ENCODE results near the gene EVPLL.
"Not testable (repeated sequence)": the region's sequence is repeated elsewhere in the genome, so short reads cannot be mapped to it uniquely, and the experiment has no call there.

EVPLL gene

DNA sequence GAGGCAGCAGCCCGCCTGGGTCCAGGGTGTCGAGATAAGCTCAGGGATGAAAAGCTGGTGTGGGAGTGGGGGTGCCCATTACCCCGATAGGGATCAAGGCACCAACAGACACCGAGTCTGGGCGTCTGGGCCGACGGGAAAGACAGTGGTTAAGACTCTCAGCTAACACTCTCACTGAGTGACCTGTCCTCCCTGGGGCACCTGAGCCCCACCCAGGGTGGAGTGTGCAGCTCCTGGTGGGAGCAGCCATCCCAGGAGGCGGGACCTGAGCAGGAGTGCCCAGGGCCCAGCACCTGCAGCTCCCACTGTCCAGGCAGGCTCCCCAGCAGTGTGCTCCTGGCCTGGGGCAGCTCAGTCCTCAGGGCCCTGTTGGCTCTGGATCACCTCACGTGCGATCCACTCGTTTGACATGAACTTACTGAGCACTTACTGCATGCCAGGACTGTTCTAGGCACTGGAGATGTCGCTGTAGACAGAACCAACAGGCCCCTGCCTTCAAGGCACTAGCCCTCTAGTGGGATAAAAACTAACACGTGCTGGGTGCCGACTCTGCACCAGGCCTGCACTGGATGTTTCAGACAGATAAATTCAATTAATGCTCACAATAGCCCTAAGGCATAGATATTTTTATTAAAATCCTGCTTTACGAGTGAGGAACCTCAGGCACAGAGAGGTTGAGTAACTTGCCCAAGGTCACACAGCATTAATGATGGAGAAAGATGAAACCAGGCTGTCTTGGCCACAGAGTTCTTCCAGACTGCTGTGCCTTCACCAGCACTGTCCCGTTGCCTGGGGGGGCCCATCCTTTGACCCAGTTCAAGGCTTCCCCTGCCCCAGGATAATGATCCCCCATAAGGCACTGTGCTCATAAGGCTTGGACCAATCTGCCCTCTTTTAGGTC, 1.9 kb downstream of the EVPLL start:
- DNase-seq = no peak

DNA sequence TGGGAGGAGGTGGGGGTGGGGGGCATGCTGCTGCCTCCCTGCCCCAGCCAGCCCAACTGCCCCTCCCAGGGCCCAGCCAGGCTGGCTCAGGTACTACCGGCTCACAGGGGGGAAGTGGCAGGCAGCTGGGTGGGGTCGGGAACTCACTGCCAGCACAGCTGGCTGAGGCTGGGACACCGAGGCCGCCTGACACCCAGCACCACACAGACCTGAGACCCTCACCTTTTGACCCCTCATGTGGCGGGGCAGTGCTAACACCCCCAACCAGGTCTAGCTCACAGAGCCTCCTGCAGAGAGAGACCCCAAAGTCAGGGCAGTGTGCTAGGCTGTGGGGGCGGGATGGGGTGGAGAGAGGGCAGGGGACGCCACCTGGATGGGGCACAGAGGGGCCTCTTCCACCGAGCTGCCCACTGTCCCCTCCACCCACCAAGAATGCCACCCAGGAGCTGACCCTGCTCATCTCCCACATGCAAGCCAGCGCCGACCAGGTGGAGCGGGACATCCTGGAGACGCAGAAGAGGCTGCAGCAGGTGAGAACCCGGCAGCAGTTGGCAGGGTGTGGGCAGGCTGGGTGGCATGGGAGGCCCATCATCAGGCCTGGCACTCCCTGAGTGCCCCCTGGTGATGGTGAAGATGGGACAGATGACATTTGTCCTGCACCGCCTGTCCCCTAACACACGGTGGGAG, 3.0 kb downstream of the EVPLL start:
- DNase-seq = no peak

DNA sequence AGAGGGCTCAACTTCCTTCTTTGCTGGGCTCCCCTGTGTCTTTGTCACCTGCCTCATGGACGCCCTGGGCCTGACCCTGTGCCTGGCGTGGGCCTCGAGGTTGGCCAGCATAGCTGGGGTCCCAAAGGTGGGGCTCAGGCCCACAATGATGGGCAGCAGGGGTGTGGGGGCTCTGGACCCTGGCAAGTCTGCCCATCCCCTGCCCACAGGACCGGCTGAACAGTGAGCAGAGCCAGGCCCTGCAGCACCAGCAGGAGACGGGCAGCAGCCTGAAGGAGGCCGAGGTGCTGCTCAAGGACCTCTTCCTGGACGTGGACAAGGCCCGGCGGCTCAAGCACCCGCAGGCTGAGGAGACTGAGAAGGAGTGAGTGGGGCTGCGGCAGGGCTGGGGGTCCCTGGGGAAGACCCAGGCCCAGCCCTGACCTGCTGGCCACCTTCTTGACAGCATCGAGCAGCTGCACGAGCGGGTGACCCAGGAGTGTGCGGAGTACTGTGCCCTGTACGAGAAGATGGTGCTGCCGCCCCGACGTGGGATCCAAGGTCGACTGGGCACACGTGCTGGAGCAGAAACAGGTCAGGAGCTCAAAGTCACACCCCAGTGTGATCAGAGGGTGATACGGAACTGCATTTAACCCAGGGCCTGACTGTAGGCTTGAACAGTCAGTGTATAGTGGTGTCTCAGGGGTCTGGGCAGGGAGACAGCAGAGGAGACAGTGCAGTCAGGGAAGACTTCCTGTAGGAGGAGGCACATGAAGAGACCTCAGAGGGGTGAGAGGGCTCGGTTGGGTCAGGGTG, 3.8 kb downstream of the EVPLL start:
- DNase-seq = no peak

DNA sequence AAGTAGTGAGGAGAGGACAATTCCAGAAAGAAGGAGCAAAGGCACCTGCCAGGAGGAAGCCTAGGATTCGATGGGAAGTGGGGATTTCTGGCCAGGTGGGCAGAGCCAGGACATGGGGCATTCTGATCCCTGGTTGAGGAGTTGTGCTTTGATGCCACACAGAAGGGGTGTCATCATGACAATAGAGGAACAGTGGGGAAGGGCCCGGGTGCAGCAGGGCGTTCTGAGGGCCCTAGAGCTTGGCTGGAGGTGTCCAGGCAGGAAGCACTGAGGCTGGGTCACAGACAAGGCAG, 4.3 kb downstream of the EVPLL start:
- DNase-seq = no peak

DNA sequence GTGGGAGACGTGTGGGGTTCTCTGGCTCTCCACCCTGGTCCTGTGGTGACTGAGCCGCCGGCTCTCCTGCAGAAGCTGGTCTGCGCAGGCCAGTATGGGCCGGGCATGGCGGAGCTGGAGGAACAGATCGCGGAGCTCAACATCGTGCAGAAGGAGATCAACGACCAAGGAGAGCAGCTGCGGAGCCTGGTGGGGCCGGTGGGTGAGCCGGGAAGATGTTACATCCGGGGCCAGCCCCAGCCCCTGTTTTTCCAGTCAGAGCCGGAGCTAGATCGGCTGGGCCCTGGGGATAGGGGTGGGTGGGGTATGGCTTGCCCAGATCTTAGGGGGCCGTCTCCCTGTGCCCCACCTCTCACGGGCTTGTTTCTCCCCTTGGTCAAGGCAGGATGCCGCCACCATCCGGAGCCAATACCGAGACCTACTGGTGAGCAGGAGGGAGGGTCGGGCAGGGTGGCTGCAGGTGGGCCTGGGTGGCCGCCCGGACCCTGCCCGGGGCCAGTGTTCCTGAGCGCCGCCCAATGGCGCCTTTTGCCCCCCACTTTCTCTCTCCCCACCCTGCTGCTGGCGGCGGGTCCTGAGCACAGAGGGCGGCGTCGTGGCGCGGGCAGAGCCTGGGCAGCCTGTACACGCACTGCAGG, 5.0 kb downstream of the EVPLL start:
- no peak for DNase-seq

DNA sequence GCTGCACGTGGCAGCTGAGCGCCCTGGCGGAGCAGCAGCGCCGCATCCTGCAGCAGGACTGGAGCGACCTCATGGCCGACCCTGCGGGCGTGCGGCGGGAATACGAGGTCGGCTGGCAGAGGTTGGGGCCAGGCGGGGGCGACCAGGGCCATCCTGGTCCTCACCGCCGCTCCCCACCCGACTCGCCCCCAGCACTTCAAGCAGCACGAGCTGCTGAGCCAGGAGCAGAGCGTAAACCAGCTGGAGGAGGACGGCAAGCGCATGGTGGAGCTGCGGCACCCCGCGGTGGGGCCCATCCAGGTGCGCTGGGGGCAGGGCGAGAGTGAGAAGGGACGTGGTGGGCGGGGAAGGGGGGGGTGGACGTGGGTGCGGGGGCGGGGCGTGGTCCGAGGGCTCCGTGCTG, 5.5 kb downstream of the EVPLL start:
- not testable (repeated sequence) for DNase-seq

DNA sequence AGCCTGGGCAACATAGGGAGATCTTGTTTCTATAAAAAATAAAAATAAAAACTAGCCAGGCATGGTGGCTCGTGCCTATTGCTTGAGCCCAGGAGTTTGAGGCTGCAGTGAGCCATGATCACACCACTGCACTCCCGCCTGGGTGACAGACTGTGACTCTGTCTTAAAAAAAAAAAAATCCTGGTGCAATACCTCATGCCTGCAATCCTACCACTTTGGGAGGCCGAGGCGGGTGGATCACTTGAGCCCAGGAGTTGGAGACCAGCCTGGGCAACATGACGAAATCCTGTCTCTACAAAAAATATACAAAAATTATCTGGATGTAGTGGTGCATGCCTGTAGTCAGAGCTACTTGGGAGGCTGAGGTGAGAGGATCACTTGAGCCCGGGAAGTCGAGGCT, 6.7 kb downstream of the EVPLL start:
- not testable (repeated sequence) for DNase-seq

DNA sequence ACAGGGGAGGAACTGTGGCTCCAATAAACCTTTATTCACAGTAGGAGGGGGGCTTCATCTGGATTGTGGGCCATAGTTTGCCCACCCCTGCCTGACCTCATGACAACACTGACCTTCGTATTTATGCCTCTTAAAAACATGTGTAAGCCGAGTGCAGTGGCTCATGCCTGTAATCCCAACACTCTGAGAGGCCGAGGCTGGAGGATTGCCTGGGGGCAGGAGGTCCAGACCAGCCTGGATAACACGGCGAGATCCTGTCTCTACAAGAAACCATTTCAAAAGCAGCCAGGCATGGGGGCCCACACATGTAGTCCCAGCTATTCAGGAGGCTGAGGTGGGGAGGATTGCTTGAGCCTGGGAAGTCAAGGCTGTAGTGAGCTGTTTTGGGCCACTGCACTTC, 10.0 kb downstream of the EVPLL start:
- not testable (repeated sequence) for DNase-seq

DNA sequence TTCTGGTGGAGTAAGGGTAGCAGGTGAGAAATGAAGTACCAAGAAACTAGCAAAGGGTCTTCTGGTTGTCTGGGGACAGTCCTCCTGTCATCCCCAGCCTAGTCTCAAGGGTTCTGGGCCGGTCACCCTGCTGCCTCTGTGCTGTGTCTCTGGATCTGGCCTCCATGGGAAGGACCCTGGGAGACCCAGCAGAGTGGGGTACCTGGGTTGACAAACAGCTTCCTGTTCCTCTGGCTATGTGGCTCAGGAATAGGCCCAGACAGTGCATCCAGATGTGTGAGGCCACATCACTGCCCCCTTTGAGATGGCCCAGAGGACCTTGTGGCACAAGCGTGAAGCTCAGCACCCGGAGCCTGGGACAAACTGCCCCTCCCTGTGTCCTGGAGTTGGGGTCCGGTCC, 10.7 kb downstream of the EVPLL start:
- DNase-seq = not testable (repeated sequence)

DNA sequence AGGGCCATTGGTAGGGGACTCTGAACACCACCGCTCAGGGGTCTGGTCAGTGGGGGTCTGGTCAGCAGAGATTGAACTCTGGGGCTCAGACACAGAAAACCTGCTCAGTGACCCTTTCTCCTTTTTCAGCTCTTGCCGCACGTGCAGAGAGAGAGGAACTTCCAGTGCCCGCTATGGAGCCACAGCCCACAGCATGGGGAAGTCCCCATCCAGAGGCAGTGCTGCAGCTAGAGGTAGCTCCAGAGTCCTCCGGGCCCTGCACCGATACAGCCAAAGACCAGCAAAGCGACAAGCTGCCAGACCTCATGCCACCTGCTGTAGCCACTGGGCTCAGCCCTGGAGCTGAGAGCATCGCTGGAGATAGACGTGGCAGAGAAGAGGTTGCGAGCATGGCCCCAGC, 11.2 kb downstream of the EVPLL start:
- not testable (repeated sequence) for DNase-seq

DNA sequence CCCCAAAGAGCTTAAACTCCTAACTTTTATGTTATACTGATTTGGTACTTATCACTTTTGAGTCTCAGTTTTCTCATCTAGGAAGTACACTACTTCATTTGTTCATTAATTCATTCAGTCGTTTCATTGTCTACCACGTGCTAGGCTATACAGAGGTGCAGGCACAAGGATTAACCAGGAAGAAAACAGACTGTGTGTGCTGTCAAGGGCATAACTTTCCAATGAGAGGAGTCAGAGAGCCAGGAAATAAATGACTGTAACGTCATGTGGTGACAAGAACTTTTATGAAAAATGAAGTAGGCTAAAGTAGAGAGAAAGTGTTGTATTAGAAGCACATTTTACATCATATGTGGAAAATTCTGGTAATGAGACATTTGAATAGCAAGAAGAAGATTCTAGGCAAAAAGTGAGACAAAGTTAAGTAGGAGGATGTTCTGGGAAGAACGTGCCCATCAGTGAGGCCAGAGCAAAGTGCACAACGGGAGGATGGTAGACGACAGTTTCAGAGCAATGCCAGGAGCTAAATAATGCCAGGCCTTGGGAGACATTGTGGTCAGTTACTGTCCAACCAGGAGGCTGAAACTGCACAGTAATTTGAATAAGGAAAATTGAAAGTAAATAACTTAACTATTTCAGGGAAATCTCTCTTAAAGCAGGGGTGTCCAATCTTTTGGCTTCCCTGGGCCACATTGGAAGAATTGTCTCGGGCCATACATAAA, 24.5 kb downstream of the EVPLL start:
- DNase-seq = not testable (repeated sequence)

DNA sequence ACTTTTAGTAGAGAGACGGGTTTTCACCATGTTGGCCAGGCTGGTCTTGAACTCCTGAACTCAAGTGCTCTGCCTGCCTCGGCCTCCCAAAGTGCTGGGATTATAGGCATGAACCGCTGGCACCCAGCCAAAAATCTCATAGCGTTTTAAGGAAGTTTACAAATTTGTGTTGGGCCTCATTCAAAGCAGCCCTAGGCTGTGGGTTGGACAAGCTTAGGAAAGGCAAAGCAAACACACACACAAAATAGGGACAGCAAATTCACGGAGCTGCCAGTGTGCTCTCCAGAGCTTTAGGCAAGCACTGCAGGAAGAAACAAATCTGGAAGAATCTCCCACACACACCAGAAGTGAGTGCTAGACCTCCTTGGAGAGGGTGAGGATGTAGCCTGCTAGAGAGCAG, 25.6 kb downstream of the EVPLL start:
- not testable (repeated sequence) for DNase-seq

DNA sequence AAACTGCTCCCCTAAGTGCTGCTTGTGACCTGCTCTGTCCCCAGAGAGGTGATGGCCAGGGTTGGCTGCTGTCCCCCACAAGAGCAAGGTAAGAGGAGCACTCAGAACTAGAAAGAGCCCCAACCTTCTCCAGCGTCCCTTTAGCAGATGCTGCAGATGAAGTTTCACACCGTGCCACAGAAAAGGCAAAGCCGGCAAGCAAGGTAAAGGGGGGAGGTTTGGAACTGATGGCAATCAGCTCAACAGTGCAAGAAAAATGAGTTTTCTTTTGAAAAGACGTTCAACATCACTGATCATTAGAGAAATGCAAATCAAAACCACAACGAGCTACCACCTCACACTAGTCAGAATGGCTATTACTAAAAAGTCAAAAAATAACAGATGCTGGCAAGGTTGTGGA, 26.0 kb downstream of the EVPLL start:
- not testable (repeated sequence) for DNase-seq

DNA sequence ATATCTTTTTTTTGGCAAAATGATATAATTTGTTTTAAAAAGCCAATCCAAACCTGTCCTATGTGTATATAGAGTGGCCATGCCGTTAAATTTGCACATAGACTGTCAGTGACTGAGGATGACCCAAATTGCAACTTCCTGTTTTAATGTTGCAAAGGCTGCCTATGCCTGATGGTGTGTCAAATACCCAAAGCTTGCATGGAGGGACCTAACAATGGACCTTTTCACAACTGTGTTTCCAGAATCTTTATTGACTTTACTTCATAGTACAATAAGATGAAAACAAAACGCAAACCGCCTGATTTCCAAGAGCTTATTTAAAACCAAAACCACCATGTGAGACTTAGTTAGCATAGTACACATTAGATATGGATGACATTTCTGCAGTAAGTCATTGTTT, 31.3 kb downstream of the EVPLL start:
- DNase-seq = not testable (repeated sequence)

DNA sequence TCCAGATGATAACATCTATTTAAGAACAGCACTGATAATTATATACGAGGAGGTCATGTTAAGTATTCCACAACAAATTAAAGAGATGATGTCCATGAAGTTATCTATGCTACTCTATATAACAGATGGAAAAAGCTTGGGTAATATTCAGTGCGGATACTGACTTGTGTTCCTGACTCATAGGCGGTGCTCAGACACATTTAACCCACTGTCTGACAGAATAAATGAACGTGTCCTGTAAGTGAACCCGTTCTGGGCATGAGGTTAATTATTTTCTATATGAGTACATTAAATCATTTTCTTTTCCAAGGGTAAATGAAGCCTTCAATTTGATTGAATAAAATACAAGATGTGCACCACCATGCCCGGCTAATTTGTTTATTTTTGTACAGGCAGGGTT, 31.7 kb downstream of the EVPLL start:
- peak; percentile 44 for DNase-seq

DNA sequence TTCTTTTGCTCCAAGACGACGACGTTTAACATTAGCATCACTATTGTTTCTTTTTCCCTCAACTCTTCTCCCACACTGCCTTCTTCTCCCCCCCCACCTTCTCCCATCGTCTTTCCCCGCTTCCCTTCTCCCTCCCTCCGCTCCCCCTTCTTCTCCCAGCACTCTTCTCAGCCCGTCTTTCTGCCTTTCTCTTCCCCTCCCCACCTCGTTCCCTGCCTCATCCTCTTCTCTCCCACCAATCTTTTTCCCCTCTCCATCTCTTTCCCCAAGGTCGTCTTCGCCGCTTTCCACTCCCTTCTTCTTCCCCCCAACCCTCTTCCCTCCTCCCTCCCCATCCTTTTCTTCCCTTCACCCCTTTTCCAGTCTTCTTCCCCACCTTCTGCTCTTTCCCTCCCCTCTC, 33.2 kb downstream of the EVPLL start:
- DNase-seq = peak; percentile 33

DNA sequence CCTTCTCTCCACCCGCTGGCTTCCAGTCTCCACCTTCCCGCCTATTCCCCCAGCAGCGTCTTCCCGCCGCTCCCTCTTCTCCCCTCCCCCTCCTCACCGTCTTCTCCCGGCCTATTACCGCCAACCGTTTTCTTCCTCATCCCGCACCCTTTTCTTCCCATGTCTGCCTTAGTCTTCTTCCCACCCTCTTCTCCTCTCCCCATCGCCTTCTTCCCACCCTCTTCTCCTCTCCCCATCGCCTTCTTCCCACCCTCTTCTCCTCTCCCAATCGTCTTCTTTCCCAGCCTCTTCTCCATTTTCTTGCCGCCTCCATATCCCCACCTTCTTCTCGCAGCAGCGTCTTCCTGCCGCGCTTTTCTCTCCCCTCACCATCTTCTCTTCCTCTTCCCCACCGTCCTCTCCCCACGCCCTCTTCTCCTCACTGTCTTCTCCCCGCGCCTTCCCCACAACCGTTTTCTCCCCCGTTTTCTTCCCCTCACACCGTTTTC, 33.8 kb downstream of the EVPLL start:
- peak; percentile 16 for DNase-seq

DNA sequence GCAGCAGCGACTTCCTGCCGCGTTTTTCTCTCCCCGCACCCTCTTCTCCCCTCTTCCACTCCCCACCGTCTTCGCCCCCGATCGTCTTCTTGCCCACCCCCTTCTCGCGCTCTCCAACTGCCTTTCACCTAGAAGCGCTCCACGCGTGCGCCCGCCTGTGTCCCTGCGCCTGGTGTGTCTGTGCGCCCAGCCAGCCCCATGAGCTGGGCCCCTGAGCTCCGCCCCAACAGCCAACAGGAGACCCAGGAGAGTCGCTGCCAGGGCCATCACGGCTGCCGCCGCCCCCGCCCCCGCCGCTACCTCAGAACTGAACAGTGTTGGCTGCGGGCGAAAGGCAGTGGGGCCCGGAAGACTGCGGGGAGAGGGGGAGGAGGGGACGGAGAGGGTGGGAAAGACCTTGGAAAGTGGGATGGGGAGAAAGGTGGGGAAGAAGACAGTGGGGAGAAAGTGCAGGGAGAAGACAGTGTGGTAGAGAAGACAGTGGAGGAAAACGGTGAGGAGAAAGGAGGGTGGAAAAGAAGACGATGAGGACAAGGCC, 34.5 kb downstream of the EVPLL start:
- not testable (repeated sequence) for DNase-seq

DNA sequence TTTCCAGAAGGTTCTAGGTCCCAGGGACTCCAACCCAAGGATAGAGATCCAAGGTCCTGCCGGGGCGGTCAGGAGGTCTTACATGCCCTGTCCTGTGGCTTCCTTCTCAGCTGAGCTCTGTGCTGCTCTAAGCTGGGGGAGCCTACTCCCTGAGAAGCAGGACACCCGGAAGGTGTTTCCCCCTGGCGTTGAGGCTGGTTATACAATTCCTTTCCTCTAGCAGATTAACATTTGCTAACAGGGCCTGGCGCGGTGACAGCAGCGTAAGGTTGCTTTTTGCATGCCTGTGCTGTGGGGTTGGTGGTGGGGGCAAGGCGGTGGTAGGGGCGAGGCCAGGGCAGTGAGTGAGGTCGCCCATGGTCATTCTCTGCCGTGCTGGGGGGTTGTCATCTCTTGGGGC, 43.9 kb downstream of the EVPLL start:
- DNase-seq = not testable (repeated sequence)

DNA sequence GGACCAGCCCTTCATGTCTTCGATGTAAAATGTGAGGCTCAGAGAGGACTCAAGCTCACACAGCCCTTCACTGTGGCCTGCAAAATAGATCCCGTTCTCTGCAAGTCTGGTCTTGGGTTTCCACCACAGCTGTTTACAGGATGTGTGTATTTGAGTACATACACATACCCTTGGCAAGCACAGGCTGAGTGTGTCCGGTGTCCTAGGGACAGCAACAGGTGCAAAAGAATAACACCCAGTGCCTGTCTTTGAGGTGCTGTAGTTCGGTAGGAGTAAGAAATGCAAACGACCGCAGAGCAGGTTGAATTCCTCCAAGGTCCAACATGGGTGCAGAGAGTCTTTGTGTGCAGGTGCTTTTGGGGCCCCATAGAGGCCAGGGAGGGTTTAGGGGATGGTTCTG, 44.9 kb downstream of the EVPLL start:
- not testable (repeated sequence) for DNase-seq

DNA sequence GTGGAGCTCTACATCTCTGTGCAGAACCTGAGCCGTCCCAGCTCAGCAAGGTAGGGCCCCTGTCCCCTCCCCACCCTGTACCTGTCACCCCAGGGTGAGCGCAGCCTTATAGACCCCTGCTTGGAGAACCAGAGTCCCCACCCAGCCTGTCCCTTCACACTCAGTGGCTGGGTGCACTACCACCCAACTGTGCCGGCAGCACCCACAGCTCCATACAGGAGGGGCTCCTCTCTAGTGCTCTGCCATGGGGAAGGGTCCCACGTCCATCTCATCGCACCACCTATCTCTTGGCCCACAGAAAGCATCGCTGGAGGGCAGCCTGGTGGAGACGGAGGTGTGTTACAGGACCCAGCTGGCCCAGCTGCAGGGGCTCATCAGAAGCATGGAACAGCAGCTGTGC, 45.4 kb downstream of the EVPLL start:
- DNase-seq = not testable (repeated sequence)

DNA sequence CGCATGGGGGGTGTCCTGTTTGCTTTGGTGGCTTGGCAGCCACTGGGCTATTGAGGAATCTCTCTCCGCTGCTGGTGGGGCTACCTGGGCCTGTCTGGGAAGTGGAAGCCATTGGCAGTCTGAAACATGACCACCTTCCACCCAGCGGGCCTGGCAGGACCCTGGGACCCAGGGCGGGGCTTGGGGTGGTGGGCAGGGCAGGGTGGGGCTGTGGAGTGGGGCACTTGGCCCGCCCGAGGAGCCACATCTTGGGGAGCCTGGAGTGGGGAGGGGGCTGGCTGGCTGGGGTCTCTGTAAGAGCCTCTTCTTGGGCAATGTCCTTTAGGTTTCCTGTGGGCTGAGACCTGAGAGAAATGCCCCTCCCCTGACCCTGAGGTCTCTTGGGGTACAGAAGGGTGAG, 48.0 kb downstream of the EVPLL start:
- not testable (repeated sequence) for DNase-seq

Data from NCI-H1105 treated with DMSO at 0.1 percent for 48 hours (cell line).